RWPE2 (cell line): Measurements from ENCODE around the gene CENPL.

Experiments
- ATAC-seq: fragments of 200-7000 bp; cut with Tn5 transposase; 3 replicates; pipeline ENCODE4 v1.9.1; 2021; ENCODE audit warnings: low read depth
- DNase-seq: peaks from one replicate; pipeline ENCODE4 v3.0.0-alpha.2; 2020; ENCODE audit warnings: low spot score
- H3K27ac ChIP-seq: fragments of 450-650 bp; 2 replicates; pipeline ENCODE4 v1.5.1; 2017; ENCODE audit warnings: mild to moderate bottlenecking; ENCODE audit not compliant: poor library complexity, severe bottlenecking
- H3K27me3 ChIP-seq: fragments of 250-450 bp; sonication (Bioruptor Pico); 2 replicates; pipeline ENCODE4 v1.5.1; 2021; ENCODE audit warnings: mild to moderate bottlenecking, moderate library complexity; ENCODE audit not compliant: insufficient read depth, poor library complexity, severe bottlenecking
- H3K36me3 ChIP-seq: fragments of 250-450 bp; sonication (Bioruptor Pico); 2 replicates; pipeline ENCODE4 v1.5.1; 2020; ENCODE audit warnings: low read depth, mild to moderate bottlenecking, moderate library complexity
- H3K4me1 ChIP-seq: fragments of 250-450 bp; sonication (Bioruptor Pico); 2 replicates; pipeline ENCODE4 v1.5.1; 2021; ENCODE audit warnings: mild to moderate bottlenecking, moderate library complexity; ENCODE audit not compliant: insufficient read depth, poor library complexity, severe bottlenecking
- H3K4me3 ChIP-seq: fragments of 250-450 bp; sonication (Bioruptor Pico); 2 replicates; pipeline ENCODE4 v1.5.1; 2021; ENCODE audit warnings: mild to moderate bottlenecking, moderate library complexity; ENCODE audit not compliant: severe bottlenecking
- H3K9me3 ChIP-seq: fragments of 250-450 bp; sonication (Bioruptor Pico); 2 replicates; pipeline ENCODE4 v1.5.1; 2021; ENCODE audit warnings: mild to moderate bottlenecking, moderate library complexity; ENCODE audit not compliant: severe bottlenecking
- TF ChIP-seq, protein P1 (sequence below): fragments of 450-650 bp; IDR thresholded peaks from one replicate; pipeline ENCODE4 v1.5.1; 2017; ENCODE audit warnings: mild to moderate bottlenecking, moderate library complexity; ENCODE audit not compliant: poor library complexity, severe bottlenecking

The CENPL gene, protein sequence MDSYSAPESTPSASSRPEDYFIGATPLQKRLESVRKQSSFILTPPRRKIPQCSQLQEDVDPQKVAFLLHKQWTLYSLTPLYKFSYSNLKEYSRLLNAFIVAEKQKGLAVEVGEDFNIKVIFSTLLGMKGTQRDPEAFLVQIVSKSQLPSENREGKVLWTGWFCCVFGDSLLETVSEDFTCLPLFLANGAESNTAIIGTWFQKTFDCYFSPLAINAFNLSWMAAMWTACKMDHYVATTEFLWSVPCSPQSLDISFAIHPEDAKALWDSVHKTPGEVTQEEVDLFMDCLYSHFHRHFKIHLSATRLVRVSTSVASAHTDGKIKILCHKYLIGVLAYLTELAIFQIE

DNA sequence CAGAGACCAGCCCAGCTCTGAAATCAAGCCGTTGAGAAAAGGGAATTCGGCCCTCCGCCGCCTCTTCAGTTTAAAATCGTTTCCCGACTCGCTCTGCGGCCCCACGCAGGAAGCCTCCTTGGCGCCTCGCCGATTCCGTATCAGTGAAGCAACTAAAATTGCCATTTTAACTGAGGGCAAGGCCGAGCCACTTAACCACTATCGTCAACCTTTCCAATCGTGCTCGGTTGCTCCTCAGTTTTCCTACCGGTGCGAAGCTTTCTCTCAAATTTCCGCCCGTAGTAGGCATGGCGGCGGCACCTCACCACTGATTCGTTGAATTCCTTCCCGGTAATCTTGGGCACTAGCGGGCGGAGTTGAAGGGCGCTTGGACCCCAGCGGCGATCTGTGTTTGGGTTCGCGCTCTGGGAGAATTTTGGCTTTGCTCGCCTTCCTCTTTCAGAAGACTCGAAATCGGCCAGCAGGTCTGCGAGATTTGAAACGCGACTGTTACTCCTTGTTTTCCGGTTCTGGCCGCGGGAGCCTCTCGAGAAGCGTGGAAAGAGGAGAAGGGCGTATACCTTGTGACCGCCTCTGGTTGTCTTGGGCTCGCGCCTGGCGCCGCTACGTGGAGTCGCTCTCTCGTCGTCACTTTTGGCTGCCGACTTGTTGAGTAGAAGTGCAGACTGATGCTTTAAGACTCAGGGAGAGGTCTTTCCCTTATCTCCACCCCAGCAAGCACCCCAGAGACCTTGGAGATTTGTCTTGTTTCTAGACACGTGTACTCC lies at the start of gene CENPL, which contains the start of gene DARS2:
TSS of gene CENPL (minus strand) at position 569 of the 767 bp plus-strand sequence. CDS start 13,584 bp downstream, outside the sequence.
TSS of gene DARS2 (plus strand) at position 359 of the 767 bp plus-strand sequence. CDS start 557 bp downstream, outside the sequence.
- DNase-seq (peak; percentile 90), ATAC-seq (peak; percentile 94)
- TF ChIP-seq, protein P1, sequence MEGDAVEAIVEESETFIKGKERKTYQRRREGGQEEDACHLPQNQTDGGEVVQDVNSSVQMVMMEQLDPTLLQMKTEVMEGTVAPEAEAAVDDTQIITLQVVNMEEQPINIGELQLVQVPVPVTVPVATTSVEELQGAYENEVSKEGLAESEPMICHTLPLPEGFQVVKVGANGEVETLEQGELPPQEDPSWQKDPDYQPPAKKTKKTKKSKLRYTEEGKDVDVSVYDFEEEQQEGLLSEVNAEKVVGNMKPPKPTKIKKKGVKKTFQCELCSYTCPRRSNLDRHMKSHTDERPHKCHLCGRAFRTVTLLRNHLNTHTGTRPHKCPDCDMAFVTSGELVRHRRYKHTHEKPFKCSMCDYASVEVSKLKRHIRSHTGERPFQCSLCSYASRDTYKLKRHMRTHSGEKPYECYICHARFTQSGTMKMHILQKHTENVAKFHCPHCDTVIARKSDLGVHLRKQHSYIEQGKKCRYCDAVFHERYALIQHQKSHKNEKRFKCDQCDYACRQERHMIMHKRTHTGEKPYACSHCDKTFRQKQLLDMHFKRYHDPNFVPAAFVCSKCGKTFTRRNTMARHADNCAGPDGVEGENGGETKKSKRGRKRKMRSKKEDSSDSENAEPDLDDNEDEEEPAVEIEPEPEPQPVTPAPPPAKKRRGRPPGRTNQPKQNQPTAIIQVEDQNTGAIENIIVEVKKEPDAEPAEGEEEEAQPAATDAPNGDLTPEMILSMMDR: no peak
- Histone ChIP-seq H3K4me3 (peak within 1 kb of the TSS; percentile 75), H3K9me3 (no peaks in the 10 kb centered on the region), H3K27me3 (no peaks in the 10 kb centered on the region), H3K4me1 (peaks cover 16% of the 10 kb centered on the region), H3K27ac (peak within 1 kb of the TSS; percentile 87), H3K36me3 (peaks cover 51% of the 10 kb centered on the region)

DNA sequence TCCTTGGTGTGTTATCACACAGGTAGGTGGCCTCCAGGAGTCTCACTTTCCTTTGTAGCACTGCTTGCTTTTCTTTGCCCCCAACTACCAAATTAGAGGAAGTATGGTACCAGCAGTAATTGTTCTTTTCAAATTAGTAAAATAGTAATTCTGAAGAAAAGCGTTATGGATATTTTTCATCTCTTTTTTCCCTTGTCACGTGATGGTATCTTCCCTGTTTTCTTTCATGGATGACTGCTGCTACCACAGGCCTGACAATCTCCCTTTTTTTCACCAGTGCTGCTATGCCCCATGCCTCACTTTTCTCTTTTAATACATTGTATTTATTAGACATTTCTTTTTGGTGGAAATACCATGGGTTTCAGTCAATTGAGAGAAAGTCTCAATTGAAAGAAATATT lies 46.8 kb upstream of the CENPL start:
- H3K27me3 ChIP-seq: no peaks in the 10 kb centered on the region
- TF ChIP-seq, protein P1: no peak
- no peaks in the 10 kb centered on the region for H3K9me3 ChIP-seq
- no peak overlapping the region for H3K4me3 ChIP-seq
- H3K4me1 ChIP-seq: peaks cover 6% of the 10 kb centered on the region
- ATAC-seq: no peak
- H3K27ac ChIP-seq: no peak overlapping the region
- DNase-seq: no peak
- peaks cover 44% of the 10 kb centered on the region for H3K36me3 ChIP-seq

- Histone ChIP-seq H3K36me3 (peaks cover 44% of the 10 kb centered on the region), H3K9me3 (no peaks in the 10 kb centered on the region), H3K4me3 (no peak overlapping the region), H3K27me3 (no peaks in the 10 kb centered on the region), H3K27ac (no peak overlapping the region), H3K4me1 (peaks cover 9% of the 10 kb centered on the region)
- DNase-seq (no peak), ATAC-seq (no peak)
- TF ChIP-seq, protein P1: no peak
Measured at GRCh38 chr1:173871091-173871490, 46.4 kb upstream of the CENPL start.

GRCh38 chr1:173870252-173871075 lies 45.8 kb upstream of the CENPL start:
- no peak for DNase-seq

More at GRCh38 chr1:173870252-173871075, 45.8 kb upstream of the CENPL start:
- H3K36me3 ChIP-seq: peaks cover 48% of the 10 kb centered on the region
- no peaks in the 10 kb centered on the region for H3K9me3 ChIP-seq
- peaks cover 15% of the 10 kb centered on the region for H3K4me1 ChIP-seq
- no peaks in the 10 kb centered on the region for H3K27me3 ChIP-seq
- TF ChIP-seq, protein P1: no peak
- no peak overlapping the region for H3K4me3 ChIP-seq
- H3K27ac ChIP-seq: no peak overlapping the region
- no peak for ATAC-seq
